SKM-1 (cell line): Measurements from ENCODE around the gene PVR.
"Not testable (repeated sequence)": the region's sequence is repeated elsewhere in the genome, so short reads cannot be mapped to it uniquely, and the experiment has no call there.

ENCODE experiments used
- DNase-seq: peaks from one replicate; lab custom pipeline; 2025; ENCODE audit not compliant: unreplicated experiment; lab: John Stamatoyannopoulos, UW

PVR gene

DNA sequence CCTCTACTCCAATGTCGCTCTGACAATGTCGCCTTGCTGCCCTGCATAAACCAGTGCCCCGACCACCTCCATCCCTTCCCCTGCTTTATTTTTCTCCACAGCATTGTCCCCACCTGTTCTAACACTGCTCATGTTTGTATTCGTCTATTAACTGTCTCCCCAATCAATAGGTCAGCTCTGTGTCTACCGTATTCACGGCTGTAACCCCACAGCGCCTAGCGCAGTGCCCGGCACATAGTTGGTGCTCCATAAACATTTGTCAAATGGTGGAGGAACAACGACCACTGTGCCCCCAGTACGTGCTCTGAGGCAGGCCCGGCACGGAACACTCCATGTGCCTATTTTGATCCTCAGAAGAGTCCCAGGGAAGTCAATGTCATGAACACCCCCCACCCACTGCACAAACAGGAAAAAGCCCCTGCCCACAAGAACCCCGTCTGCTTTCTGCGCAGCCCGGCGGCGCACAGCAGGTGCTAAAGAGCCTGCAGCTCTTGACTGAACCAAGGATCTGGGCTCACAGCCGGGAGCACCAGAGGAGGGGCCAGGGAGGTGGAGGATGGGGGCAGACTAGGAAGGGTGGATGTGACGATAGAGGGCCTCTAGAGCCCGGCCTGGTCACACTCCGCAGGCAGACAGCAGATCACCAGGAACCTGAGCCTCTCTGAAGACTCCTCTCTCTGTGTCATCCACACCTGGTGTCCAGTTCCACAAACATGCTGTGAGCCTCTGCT is 53.4 kb downstream of the PVR start:
- DNase-seq = no peak

DNA sequence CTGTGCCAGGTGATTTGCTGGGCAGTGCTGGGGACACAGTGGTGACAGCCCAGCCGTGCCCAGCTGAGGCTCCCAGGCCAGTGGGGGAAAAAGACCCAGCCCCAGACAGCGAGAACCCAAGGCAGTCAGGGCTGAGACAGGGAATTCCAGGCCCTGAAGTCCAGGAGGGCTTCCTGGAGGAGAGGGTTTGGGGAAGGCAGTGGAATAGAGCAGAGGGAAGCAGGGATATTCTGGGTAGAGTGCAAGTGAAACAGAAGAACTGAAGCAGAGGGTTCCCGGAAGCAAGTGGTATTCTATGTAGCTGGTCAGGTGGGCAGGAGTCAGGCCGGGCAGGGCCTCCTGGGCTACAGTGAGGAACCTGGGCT is 53.9 kb downstream of the PVR start:
- no peak for DNase-seq

DNA sequence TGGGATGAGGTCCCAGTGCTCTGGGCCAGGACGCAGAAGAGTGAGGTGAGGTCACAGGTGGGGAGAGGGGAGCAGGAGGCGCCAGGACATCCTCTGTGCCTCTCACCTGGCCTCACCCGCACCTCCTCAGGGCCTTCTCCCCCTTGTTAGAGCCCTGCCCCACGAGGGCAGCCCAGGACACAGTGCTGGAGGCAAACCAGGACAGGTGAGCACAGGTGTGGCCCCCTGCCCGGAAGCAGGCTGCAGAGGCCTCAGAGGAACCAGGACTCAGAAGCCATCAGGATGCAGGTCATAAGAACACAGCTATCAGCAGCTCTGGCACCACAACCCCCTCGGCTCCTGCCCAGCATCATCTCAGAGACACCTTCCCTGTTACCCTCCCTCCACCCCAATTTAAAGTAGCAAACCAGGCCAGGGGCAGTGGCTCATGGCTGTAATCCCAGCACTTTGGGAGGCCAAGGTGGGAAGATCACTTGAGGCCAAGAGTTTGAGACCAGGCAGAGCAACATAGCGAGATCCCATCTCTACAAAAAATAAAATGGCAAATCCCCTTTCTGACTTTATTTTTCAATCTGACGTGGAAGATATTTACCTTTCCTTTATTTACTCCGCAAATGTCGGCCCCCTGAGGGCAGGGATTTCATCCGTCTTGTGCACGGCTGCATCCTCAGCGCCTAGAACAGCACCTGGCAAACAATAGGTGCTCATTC is 54.9 kb downstream of the PVR start, which contains the start of gene CEACAM16:
TSS of gene CEACAM16 (plus strand) at position 660 of the 710 bp plus-strand sequence. CDS start 2,306 bp downstream, outside the sequence.
- no peak for DNase-seq

DNA sequence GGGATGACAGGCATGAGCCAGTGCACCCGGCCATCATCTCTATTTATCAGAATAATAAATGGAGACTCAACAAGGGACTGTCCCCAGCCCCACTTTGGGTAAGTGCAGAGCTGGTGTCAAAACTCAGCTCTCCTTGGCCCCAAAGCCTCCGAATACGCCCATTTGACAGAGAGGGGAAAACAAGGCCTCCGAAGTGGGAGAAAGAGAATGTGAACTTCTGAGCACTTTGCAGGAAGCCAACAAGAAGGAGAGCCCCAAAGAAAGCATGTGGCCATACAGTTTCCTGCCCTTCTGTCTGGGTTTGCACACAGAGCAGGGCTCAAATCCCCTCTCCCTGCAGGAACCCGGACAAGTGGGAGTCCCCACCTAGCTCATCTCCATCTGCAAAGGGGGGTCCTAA is 56.8 kb downstream of the PVR start:
- DNase-seq = no peak

DNA sequence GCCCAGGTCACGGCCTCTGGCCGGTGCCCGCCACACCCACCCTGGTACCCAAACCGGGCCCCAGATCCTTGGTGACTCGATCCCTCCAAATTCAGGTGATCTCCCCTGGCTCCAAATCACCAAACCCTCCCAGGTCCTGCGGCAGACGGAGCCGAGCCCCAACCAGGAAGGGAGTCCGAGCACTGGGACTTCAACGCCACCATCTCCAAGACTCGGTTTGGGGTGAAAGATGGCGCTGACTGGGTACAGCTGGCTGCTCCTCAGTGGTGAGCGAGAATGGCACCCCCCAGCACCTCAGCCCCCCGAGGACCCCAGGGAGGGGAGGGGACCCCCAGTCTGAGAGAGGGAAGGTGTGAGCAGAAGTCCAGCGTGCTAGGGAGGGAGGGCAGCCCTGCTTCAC is 57.5 kb downstream of the PVR start:
- DNase-seq = no peak

DNA sequence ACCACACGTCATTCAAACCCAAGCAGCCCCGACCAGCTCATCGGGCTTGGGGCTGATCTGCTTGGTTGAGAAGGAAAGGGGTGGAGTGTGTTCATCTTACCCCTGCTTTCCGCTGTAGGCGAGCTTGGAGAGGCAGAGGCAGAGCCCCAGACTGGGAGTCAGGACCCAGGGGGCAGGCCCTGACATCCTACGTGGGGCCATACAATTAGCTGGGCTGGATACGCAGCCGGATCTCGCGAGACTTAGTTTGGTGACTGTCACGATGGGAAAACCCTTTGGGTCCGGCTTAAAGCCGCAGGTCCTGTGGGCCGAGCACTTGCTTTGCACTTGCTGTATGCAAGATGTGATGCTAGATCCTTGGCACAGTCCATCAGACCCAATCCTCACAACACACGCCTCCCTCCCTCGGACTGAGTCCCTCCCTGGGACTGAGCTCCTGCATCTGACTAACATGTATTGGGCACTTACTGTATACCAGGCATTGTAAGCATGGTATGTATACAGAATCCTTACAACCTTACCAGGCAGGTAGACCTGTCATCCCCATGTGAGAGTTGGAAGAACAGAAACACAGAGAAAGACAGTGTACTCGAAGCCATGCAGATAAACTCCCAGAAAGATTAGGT is 59.0 kb downstream of the PVR start:
- no peak for DNase-seq

DNA sequence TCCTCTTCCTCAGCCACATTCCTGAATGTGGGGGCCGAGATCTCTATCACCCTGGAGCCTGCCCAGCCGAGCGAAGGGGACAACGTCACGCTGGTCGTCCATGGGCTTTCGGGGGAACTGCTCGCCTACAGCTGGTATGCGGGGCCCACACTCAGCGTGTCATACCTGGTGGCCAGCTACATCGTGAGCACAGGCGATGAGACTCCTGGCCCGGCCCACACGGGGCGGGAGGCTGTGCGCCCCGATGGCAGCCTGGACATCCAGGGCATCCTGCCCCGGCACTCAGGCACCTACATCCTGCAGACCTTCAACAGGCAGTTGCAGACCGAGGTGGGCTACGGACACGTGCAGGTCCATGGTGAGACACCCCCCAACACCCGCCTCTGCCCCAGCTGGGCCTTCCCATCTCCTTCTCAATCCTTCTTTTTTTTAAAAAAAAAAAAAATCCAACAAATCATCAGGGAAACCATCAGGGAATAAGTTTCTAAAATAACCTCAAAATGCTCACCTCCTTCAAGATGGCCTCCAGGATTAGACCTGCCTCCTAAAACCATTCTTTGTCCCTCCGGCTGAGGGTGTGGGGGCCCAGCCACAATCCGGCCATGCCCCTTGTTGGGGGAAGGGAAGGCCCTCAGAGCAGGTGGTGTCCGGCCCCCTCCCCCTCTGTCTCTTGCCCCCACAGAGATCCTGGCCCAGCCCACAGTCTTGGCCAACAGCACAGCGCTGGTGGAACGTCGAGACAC is 59.8 kb downstream of the PVR start:
- no peak for DNase-seq

DNA sequence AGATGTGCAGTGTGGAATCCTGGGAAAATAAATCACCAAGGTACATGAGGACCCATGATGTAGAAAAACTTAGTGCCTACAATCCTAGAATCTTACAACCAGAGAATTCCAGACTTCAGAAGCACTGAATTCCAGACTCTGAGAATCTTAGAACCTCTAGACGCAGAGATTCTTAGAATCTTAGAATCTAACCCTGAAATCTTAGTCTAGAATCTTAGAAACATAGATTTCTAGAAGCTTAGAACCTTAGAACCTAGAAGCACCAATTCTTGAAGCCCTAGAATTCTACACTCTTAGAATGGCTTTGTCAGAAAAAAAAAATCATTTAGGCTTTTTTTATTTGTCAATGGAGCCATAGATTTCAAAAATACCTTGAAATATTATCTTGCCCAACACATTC is 61.3 kb downstream of the PVR start:
- no peak for DNase-seq

DNA sequence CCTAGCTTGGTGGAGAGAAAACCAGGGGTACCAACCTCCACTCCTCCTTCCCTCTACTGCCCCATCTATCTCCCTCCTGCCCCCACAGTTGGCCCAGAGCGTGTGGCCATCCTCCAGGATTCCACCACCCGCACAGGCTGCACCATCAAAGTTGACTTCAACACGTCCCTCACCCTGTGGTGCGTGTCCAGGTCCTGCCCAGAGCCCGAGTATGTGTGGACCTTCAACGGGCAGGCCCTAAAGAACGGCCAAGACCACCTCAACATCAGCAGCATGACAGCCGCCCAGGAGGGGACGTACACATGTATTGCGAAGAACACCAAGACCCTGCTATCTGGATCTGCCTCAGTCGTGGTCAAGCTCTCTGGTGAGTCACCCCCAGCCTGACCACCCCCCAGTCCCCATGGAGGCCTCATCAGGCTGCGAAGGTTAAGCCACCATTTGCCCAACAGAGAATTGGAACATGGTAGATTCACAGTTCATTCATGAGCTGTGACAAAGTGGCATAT is 61.8 kb downstream of the PVR start:
- DNase-seq = no peak

DNA sequence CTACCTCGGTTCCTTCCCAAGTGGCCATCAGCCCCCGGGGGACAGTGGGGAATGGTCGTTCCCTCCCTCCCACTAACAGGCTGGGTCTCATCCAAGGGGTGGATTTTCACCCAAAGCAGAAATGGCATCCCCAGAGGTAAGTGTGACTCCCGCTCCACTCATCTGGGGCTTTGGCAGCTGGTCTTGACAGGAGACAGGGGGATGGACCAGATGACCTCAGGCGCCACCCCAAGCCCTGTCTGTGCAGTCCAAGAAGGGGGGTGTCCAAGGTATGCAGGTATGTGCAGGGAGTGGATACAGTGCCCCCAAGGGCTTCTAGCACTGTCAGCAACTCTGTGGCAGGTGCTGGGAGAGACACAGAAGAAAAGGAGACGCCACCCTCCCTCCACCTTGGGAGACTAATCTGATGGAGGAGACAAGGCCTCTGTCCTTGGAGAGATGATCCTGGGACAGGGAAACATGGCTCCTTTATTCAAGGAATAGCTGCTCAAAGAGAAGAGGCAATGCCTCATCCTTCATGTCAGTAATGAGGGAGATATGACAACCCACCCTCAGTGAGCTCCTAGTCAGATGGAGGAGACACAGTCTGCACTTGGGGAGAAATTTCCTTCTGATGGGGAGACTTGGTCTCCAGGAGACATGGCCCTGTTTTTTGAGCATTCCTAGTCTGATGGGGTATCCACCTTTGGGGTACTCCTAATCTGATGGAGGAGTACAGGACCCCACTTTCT is 63.0 kb downstream of the PVR start:
- DNase-seq = no peak

DNA sequence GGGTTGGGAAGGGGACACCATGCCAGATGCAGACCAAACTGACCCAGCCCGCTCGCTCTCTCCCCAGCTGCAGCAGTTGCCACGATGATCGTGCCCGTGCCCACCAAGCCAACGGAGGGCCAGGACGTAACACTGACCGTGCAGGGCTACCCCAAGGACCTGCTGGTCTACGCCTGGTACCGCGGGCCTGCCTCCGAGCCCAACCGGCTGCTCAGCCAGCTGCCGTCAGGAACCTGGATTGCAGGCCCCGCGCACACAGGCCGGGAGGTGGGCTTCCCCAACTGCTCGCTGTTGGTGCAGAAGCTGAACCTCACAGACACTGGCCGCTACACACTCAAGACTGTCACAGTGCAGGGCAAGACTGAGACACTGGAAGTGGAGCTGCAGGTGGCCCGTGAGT is 64.1 kb downstream of the PVR start:
- no peak for DNase-seq

DNA sequence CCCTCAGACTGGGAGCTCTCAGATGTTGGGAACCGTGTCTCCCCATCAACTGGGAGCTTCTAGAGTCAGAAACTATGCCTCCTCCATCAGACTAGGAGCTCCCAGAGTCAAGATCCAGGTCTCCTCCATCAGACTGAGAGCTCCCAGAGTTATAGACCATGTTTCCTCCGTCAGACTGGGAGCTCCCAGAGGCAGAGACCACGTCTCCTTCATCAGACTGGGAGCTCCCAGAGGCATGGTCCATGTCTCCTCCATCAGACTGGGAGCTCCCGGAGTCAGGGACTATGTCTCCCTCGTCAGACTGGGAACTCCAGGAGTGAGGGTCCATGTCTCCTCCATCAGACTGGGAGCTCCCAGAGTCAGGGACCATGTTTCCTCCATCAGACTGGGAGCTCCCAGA is 65.2 kb downstream of the PVR start:
- no peak for DNase-seq

DNA sequence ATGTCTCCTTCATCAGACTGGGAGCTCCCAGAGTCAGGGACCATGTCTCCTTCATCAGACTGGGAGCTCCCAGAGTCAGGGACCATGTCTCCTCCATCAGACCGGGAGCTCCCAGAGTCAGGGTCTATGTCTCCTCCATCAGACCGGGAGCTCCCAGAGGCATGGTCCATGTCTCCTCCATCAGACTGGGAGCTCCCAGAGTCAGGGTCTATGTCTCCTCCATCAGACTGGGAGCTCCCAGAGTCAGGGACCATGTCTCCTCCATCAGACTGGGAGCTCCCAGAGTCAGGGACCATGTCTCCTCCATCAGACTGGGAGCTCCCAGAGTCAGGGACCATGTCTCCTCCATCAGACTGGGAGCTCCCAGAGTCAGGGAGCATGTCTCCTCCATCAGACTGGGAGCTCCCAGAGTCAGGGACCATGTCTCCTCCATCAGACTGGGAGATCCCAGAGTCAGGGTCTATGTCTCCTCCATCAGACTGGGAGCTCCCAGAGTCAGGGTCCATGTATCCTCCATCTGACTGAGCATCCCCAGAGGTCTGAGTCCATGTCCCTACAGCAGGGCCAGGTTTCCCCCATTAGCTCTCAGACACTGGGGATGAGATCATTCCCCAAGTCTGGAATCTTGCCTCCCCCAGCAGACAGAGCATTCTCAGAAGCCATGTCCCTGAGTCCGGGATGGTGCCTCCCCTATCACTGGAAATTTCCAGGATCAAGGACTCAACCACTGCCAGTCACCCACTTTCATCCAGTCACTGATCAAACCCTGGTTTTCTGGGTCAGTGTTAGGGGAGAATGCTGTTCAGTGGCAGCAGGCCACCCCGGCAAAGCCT is 65.9 kb downstream of the PVR start:
- not testable (repeated sequence) for DNase-seq

DNA sequence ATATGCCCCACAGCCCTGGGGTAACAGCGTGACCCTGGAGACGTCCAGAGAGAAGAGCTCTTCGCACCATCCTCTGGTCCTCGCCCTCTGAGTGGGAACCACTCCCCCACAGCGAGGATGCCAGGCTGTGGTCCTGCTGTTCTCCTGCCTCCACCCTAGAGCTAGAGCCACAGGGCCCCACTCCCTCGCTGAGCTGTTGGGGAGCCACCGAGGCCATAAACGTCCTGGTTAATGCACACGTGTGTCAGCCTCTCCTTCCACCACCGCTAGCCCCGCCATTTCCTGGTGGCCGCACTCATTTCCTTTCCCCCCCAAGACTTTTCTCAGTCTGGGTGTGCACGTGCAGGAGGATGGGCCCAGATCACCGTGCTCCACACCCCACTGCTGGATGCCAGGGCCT is 66.8 kb downstream of the PVR start:
- DNase-seq = no peak

DNA sequence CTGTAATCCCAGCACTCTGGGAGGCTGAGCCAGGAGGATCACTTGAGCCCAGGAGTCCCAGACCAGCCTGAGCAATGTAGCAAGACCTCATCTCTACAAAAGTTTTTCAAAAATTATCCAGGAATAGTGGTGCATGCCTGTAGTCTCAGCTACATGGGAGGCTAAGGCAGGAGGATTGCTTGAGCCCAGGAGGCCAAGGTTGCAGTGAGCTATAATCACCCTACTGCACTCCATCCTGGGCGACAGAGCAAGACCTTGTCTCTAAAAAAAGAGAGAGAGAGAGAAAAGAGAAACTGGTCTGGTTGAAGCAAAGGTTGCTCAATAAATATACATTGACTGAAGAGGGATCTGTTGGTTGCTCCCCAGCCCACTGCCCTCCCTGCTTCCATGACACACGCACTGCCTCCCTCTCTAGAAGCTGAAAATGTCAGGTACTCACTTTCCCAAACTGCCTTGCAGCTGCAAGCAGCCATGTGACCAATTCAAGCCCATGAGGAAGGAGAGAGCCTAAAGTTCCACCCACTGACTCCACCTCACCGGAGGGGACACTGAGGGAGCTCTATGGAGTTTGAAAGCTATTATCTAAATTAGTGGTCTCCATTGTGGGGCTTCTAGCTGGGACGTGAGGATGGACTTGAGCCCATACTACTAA is 69.3 kb downstream of the PVR start:
- no peak for DNase-seq
